Left ventricle myocardium inferior (tissue), 1 donor: ENCODE data around the gene TGFB1I1. TPM values are rescaled to one million over a fixed set of nuclear protein-coding genes. Genes with fewer than 3 reads are reported as not detected.

Experiments
- DNase-seq: peaks from one replicate; pipeline ENCODE4 v3.0.0-alpha.2; 2020
- H3K27ac ChIP-seq: fragments of 200-600 bp; replicated peaks from 2 replicates; pipeline ENCODE4 v1.8.0; 2021
- H3K27me3 ChIP-seq: fragments of 200-600 bp; 2 replicates; pipeline ENCODE4 v1.8.0; 2021; ENCODE audit warnings: low read depth
- H3K36me3 ChIP-seq: fragments of 200-600 bp; 2 replicates; pipeline ENCODE4 v1.8.0; 2021
- H3K4me1 ChIP-seq: fragments of 200-600 bp; 2 replicates; pipeline ENCODE4 v1.8.0; 2021
- H3K4me3 ChIP-seq: fragments of 200-600 bp; 2 replicates; pipeline ENCODE4 v1.8.0; 2021; ENCODE audit warnings: mild to moderate bottlenecking, moderate library complexity
- H3K9me3 ChIP-seq: fragments of 200-600 bp; replicated peaks from 2 replicates; pipeline ENCODE4 v1.8.0; 2021
- CTCF ChIP-seq: fragments of 200-600 bp; IDR thresholded peaks from 2 replicates; pipeline ENCODE4 v1.8.0; 2021; ENCODE audit warnings: antibody characterized with exemption, mild to moderate bottlenecking, borderline replicate concordance
- intact Hi-C: fragments of 100-400 bp; cut with micrococcal nuclease; formaldehyde crosslinking; loops from one replicate; pipeline ENCODE4 v1.11.0; 2022
- total RNA-seq: library from RNA; stranded (reverse); fragmentation: NEBNext Ultra II Directional; extraction: Animal tissue kit (Norgen Biotek cat#: 25700); gene quantifications from one replicate; pipeline ENCODE4 v1.2.1, GENCODE V29; 2021
- donor health status: DM: no; HTN: yes; CAD: no; lungs with severe emphysema.

TGFB1I1 gene
- total RNA-seq, 1 donor from 2014 or later, result 15.6 TPM

DNA sequence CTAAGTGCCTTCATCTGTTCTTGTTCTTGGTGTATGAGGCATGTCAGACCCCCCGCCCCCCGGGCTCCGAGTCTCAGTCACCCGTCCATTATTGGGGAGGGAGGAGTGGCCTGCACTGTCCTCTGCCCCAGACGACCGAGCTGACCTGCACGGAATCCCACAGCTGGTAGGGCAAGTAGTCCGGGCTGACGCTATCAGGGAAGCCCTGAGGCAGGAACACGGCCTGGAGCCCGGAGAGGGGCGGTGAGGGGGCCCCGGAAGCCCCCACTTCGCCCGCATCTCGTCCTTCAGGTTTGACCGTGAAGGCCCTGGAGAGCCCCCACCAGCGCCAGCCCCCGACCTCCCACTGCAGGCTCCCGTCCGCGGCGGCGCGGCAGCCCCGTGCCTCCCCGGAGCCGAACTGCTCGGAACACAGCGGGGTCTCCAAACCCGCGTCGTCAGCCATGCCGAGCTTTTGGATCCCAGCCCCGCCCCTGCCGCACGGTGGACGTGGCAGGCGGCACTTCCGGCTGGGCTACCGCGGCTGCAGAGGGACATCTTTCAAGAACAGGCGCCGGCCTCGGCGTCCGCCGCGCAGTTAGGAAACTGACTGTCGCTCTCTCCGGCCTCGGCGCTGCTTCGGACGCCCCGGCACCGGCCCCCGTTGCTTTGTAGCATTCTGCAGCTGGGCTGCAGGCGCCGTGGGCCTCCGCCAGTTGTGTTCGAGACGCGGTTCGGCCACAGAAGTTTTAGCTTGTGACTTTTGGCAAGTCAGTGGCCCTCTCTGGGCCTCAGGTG lies 36.2 kb downstream of the TGFB1I1 start, which contains the start of gene RUSF1:
TSS of gene RUSF1 (minus strand) at position 463 of the 777 bp plus-strand sequence. CDS start at position 445, 18 bp downstream.
- Histone ChIP-seq H3K27me3 (no peaks in the 10 kb centered on the region), H3K4me1 (peaks cover 71% of the 10 kb centered on the region), H3K27ac (peak within 1 kb of the TSS; percentile 96), H3K9me3 (no peaks in the 10 kb centered on the region), H3K4me3 (peak within 1 kb of the TSS; percentile 95), H3K36me3 (peaks cover 12% of the 10 kb centered on the region)
- intact Hi-C loops, result no loop called here
- TF ChIP-seq CTCF, result peak; percentile 9
- peak; percentile 93 for DNase-seq

- DNase-seq, result no peak
- Histone ChIP-seq H3K27ac (peak overlapping the region; percentile 96), H3K27me3 (no peaks in the 10 kb centered on the region), H3K4me3 (peak overlapping the region; percentile 95), H3K9me3 (no peaks in the 10 kb centered on the region), H3K36me3 (peaks cover 12% of the 10 kb centered on the region), H3K4me1 (peaks cover 65% of the 10 kb centered on the region)
- intact Hi-C loops, result no loop called here
- no peak for TF ChIP-seq CTCF
These were observed 36.8 kb downstream of the TGFB1I1 start for GRCh38 chr16:31508706-31509195.

- no peak for TF ChIP-seq CTCF
- Histone ChIP-seq H3K9me3 (no peaks in the 10 kb centered on the region), H3K4me3 (no peak overlapping the region), H3K27ac (no peak overlapping the region), H3K27me3 (no peaks in the 10 kb centered on the region), H3K4me1 (peaks cover 21% of the 10 kb centered on the region), H3K36me3 (no peaks in the 10 kb centered on the region)
- intact Hi-C loops, result no loop called here
- no peak for DNase-seq
These were observed 41.2 kb downstream of the TGFB1I1 start for GRCh38 chr16:31513126-31513525.

GRCh38 chr16:31513884-31514283 lies 41.9 kb downstream of the TGFB1I1 start:
- Histone ChIP-seq H3K36me3 (no peaks in the 10 kb centered on the region), H3K4me1 (peaks cover 13% of the 10 kb centered on the region), H3K9me3 (no peaks in the 10 kb centered on the region), H3K4me3 (no peak overlapping the region), H3K27me3 (no peaks in the 10 kb centered on the region), H3K27ac (no peak overlapping the region)
- no peak for DNase-seq
- no peak for TF ChIP-seq CTCF
- intact Hi-C loops, result no loop called here

DNA sequence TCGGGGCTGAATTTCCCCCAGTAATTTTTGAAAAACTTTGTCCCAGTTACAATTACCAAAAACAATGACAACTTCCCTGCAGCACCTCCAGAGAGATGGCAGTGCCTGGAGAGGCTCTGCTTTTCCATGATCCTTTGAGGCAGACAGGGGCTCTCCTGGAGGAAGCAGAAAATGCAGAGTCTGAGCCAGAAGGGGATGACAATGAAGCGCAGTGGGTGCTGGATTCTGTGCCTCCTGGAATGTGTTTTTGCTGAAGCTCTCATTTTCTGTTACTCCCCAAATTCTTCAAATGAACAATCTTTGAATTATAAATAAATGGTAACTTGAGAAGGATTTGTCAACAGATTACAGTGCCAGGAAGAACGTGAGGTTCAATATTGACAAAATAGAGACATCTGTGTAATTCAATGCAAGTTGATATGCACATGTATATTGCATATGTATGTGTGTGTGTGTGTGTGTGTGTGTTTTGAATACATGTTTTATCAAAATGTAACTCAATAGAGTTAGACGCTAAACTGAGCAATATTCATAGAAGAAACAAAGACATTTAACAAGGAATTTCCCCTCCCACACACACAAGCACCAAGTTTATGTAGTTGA lies 45.9 kb downstream of the TGFB1I1 start:
- no peaks in the 10 kb centered on the region for H3K4me1 ChIP-seq
- H3K27ac ChIP-seq, result no peak overlapping the region
- H3K4me3 ChIP-seq, result no peak overlapping the region
- no peaks in the 10 kb centered on the region for H3K9me3 ChIP-seq
- no peak for DNase-seq
- no peak for TF ChIP-seq CTCF
- H3K36me3 ChIP-seq, result no peaks in the 10 kb centered on the region
- intact Hi-C loops, result no loop called here
- H3K27me3 ChIP-seq, result no peaks in the 10 kb centered on the region
